Measurements from ENCODE around the gene PSMB4.
A peak's percentile ranks its signal among the peaks of the same experiment; 100 is the strongest.
"Not testable (repeated sequence)": the region's sequence is repeated elsewhere in the genome, so short reads cannot be mapped to it uniquely, and the experiment has no call there.

Gene PSMB4

GRCh38 chr1:151399324-151400171 is at the start of gene PSMB4:
Gene PSMB4 (plus strand): TSS chr1:151399573. CDS start chr1:151399588, 15 bp downstream.
- DNase-seq = peak; percentile 74

- DNase-seq = not testable (repeated sequence)
Measured at GRCh38 chr1:151350323-151350722, 49.0 kb upstream of the PSMB4 start.

- no peak for DNase-seq
Measured at GRCh38 chr1:151352021-151352718, 47.2 kb upstream of the PSMB4 start.

- no peak for DNase-seq
Measured at GRCh38 chr1:151356696-151357095, 42.7 kb upstream of the PSMB4 start.

DNA sequence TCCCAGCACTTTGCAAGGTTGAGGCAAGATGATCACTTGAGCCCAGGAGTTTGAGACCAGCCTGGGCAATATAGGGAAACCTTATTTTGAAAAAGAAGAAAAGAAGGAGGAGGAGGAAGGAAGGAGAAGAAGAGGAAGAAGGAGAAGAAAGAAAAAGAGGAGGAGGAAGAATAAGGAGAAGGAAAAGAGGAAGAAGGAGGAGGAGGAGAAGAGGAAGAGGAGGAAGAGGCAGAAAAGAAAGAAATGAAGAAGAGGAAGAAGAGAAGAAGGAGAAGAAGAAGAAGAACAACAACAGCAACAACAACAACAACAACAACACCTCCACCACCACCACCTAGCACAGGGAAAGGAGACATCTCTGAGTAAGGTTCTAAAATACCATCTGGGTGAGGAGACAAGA is 37.5 kb upstream of the PSMB4 start:
- DNase-seq = no peak

GRCh38 chr1:151362308-151363155 is 36.8 kb upstream of the PSMB4 start:
- DNase-seq = no peak

DNA sequence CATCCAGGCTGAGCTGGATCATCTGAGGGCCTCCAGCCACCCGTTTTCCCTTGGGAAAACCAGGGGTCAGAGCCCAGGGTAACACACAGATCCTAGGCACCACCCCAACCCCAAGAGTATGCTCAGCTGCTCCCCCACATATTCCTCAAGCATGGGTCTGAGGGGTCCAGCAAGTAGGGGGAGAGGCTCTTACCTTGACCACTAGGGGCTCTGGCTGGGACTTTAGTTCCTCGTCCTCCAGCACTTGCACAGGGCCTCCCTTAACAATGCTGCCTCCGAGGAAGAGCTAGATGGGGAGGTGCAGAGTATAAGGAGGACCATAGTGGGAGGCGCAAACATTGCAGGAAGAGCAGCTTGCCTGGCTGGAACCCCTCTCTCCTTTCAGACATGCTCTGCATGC is 34.4 kb upstream of the PSMB4 start:
- no peak for DNase-seq

- DNase-seq = no peak
Measured at GRCh38 chr1:151367658-151368392, 31.5 kb upstream of the PSMB4 start.

DNA sequence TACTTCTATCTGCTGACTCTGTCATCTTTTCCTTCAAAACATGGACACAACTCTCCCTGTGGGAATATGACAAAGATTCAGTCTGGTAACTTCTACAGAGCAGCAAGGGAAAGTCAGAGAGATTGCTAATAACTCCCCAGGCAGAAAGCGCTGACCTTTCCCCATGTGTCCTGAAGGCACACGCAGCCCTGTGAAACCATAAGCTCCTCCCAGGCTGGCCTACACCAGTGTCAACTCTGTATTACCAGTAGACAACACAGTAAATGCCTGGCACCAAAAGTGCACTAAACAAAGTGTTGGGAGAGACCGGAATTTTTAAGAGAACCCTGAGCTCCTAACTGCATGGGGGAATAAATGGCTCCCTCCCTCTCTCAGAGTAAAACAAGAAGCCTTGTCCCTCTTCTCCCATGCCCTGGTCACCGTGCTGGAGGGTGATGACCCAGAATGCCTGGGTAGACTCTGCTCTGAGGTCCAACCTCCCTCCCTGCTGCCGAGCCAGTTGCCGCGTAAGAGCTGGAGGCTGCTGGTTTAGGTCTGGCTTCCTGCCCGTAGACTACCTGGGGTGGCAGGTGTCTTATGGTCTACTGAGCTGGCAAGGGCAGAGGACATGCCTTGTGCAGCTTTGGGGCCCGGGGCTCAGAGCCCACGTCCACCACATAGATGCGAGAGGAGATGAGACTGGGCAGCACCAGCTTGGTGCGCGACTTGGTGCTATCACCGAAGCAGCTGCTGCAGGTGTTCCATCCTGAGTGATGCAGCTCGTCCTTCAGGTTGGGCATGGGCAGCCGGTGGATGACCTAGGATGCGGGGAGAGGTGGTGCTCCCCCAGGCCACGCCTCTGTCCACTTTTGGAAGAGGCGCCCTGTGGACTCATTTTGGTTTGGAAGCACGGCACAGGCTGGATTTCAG is 30.7 kb upstream of the PSMB4 start:
- no peak for DNase-seq

DNA sequence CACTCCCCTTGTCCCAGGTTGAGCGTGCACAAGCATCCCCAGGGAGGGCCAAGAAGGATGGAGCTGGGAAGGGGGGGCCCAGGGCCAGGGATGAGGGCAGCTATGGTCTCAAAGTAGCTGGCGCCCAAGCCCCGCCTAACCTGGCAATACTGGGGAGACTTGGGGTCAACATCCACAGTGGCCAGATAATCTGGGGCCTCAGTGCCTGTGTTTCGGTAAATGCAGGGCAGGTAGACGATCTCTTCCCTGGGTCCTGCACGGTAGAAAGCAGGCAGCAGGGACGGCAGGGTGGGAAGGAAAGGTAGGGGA is 30.1 kb upstream of the PSMB4 start:
- DNase-seq = no peak

DNA sequence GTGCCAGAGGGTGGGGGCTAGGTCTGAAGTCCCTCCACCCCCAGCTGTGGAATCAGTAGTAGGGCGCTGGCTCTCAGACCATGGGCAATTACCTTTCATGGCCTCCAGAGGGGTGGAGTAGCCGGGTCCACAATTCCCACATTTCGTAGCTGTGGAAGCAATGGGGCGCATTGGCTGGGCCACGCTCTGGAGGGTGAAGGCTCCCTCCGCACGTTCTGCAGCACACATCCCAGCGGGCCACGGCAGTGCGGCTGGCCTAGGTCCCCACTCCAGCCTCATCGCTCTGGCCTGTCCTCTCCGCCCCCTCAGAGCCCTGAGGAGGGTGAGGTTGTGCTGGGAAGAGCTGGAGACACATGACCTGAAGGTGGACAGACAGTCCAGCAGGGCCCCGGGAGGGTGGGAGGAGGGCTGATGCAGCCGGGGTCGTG is 29.7 kb upstream of the PSMB4 start:
- DNase-seq = no peak

DNA sequence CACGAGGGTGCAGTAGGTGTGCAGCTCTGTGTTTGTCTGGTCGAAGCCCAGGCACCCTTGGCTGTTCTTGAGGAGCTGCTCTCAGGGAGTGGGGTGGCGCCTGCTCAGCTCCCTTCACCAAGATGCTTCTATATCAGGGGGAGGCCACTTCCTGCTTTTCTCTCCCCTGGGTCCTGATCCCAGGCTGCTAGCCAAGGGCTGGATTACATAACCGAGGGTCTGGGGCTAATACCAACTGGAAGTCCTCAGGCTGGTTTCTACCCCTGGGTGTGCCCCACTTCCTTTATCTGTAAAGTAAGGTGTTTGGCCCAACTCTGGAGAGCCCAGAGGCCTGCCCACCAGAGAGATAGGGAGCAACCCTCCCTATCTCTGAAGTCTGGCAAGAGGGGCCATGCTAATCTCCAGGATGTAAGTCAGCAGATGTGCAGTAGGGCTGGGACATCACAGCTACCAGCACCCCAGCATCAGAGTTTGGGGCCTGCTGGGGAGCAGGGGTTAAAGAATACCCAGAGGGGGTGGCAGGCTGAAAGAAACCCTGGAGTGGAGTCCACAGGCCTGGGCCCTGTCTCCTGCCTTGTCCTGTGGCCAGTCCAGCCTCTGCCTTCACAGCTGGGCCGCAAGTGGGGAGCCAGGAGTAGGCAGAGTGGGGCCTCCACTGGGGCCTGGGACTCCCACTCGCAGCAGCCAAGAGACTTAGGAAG is 29.0 kb upstream of the PSMB4 start:
- no peak for DNase-seq

DNA sequence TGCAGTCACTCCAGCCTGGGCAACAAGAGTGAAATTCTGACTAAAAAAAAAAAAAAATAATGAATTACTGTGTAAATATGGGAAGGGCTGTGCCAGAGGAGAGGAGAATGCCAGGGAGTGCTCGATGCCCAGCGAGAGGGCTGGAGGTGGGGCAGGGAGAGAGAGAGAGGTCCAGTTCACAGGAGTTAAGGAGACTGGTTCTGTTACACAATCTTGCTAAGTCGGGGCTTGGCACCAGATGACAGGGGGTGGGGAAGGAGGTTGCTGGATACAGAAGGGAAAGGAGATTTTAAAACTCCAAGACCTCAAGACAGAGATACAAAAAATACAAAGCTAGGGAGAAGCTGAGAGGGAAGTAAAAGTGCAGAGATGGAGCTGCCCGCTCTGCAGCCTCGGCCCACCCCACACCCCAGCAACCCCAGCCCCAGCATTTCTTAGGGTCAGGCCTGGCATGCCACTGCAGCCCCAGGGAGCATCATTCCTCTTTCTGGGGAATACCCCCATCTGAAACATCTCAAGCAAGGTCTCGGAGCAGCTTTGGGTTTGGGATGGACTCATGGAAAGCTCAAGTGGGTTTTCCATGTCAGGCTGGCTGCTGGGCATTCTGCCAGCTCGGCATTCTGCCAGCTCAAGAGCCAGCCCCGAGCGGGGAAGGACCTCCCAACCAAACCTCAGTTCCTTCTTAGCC is 27.9 kb upstream of the PSMB4 start:
- DNase-seq = no peak

GRCh38 chr1:151372058-151372934 is 27.1 kb upstream of the PSMB4 start, which contains the start of gene SELENBP1:
Gene SELENBP1 (minus strand): TSS chr1:151372705. CDS start chr1:151372641, 64 bp downstream.
- no peak for DNase-seq

DNA sequence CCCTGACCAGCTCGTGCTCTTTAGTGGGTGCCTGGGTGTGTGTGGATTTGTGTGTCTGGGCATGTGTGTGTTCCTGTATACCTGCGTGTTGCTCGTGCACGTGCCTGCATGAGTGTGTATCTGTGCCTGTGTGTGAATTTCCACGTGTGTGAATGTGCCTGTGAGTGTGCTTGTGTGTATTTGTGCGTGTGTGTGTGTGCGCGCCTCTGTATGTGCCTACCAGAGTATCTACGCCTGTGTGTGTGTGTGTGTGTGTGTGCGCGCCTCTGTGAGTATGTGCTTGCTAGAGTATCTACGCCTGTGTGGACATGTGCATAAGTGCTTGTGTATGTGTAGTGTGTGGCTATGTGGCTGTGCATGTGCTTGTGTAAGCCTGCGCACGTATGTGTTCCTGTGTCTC is 26.2 kb upstream of the PSMB4 start:
- DNase-seq = no peak

DNA sequence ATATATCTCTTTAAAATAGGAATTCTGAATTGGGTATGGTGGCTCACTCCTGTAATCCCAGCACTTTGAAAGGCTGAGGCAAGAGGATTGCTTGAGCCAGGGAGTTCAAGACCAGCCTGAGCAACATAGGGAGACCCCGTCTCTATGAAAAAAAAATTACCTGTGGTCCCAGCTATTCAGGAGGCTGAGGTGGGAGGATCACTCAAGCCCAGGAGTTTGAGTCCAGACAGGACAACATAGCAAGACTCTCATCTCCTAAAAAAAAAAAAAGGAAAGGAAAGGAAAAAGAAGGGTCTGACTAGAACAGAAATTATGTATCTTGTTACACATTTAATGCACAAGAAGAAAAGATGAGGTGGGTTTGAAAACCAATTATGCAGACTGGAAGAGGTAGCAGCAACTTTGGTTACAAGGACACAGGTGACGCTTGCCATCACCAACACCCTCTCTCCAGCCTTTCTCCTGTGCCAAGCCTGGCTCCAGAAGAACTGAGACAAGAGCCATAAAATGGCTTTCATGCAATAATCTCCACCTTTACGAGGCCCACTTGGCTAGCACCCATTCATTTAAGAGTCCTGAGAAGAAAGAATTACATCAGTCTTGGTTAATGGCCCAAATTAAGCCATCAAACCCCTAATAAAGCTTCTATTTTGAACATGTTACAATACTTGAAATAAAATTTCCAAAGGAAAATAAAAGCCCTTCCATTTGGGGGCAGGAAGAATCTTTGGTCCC is 22.1 kb upstream of the PSMB4 start:
- DNase-seq = no peak

GRCh38 chr1:151384584-151384983 is 14.8 kb upstream of the PSMB4 start:
- no peak for DNase-seq

DNA sequence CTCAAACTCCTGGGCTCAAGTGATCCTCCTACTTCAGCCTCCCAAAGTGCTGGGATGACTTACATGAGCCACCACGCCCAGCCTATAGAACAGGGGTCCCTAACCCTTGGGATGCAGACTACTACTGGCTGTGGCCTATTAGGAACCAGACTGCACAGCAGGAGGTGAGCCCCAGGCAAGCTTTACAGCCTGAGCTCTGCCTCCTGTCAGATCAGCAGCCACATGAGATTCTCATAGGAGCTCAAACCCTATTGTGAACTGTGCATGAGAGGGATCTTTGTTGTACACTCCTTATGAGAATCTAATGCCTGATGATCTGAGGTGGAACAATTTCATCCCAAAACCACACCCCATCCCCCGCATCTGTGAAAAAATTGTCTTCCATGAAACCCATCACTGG is 13.4 kb upstream of the PSMB4 start:
- DNase-seq = no peak
